Measurements from ENCODE around the gene CDH23.

The CDH23 gene

GRCh38 chr10:71700731-71701368 lies 304.1 kb downstream of the CDH23 start:
- Histone ChIP-seq H3K27me3 (replicated peaks; ENCODE audit: control insufficient read depth, insufficient read depth, low read length) (no peaks in the 10 kb centered on the region), H3K36me3 (ENCODE audit: control insufficient read depth, insufficient read depth, low read length) (no peaks in the 10 kb centered on the region), H3K4me3 (replicated peaks; ENCODE audit: low read depth, low read length) (no peak overlapping the region)
- TF ChIP-seq CTCF (IDR thresholded peaks at IDR 0.05; ENCODE audit: insufficient read depth, low read length, poor library complexity, severe bottlenecking): no peak
- DNase-seq (ENCODE audit: extremely low read depth, insufficient read length): no peak

- Histone ChIP-seq H3K4me3 (replicated peaks; ENCODE audit: low read depth, low read length) (no peak overlapping the region), H3K27me3 (replicated peaks; ENCODE audit: control insufficient read depth, insufficient read depth, low read length) (no peaks in the 10 kb centered on the region), H3K36me3 (ENCODE audit: control insufficient read depth, insufficient read depth, low read length) (no peaks in the 10 kb centered on the region)
- no peak for DNase-seq (ENCODE audit: extremely low read depth, insufficient read length)
- no peak for TF ChIP-seq CTCF (IDR thresholded peaks at IDR 0.05; ENCODE audit: insufficient read depth, low read length, poor library complexity, severe bottlenecking)
Observed at GRCh38 chr10:71701496-71702132, 304.9 kb downstream of the CDH23 start.

GRCh38 chr10:71703577-71703976 lies 306.9 kb downstream of the CDH23 start:
- DNase-seq (ENCODE audit: extremely low read depth, insufficient read length): no peak
- H3K27me3 ChIP-seq (replicated peaks; ENCODE audit: control insufficient read depth, insufficient read depth, low read length): no peaks in the 10 kb centered on the region
- no peaks in the 10 kb centered on the region for H3K36me3 ChIP-seq (ENCODE audit: control insufficient read depth, insufficient read depth, low read length)
- H3K4me3 ChIP-seq (replicated peaks; ENCODE audit: low read depth, low read length): no peak overlapping the region
- TF ChIP-seq CTCF (IDR thresholded peaks at IDR 0.05; ENCODE audit: insufficient read depth, low read length, poor library complexity, severe bottlenecking): no peak

GRCh38 chr10:71704816-71705215 lies 308.1 kb downstream of the CDH23 start:
- TF ChIP-seq CTCF (IDR thresholded peaks at IDR 0.05; ENCODE audit: insufficient read depth, low read length, poor library complexity, severe bottlenecking): no peak
- no peaks in the 10 kb centered on the region for H3K36me3 ChIP-seq (ENCODE audit: control insufficient read depth, insufficient read depth, low read length)
- H3K27me3 ChIP-seq (replicated peaks; ENCODE audit: control insufficient read depth, insufficient read depth, low read length): no peaks in the 10 kb centered on the region
- DNase-seq (ENCODE audit: extremely low read depth, insufficient read length): no peak
- H3K4me3 ChIP-seq (replicated peaks; ENCODE audit: low read depth, low read length): no peak overlapping the region

GRCh38 chr10:71705582-71705981 lies 308.9 kb downstream of the CDH23 start:
- Histone ChIP-seq H3K4me3 (replicated peaks; ENCODE audit: low read depth, low read length) (no peak overlapping the region), H3K36me3 (ENCODE audit: control insufficient read depth, insufficient read depth, low read length) (no peaks in the 10 kb centered on the region), H3K27me3 (replicated peaks; ENCODE audit: control insufficient read depth, insufficient read depth, low read length) (no peaks in the 10 kb centered on the region)
- TF ChIP-seq CTCF (IDR thresholded peaks at IDR 0.05; ENCODE audit: insufficient read depth, low read length, poor library complexity, severe bottlenecking): no peak
- DNase-seq (ENCODE audit: extremely low read depth, insufficient read length): no peak
